Type B pancreatic cell (in vitro differentiated cells): ENCODE data around the gene PRRC2B. TPM values are rescaled to one million over a fixed set of nuclear protein-coding genes. Genes with fewer than 3 reads are reported as not detected.

Experiments used
- DNase-seq: peaks from one replicate; pipeline ENCODE4 v3.0.0; 2021; ENCODE audit warnings: mixed read lengths; ENCODE audit not compliant: unreplicated experiment; ENCODE audit errors: extremely low spot score
- H3K27ac Mint-ChIP-seq: 2 replicates; pipeline ENCODE4 v1.8.0; 2021; ENCODE audit warnings: mild to moderate bottlenecking, mixed read lengths
- H3K27me3 Mint-ChIP-seq: 2 replicates; pipeline ENCODE4 v1.8.0; 2021; ENCODE audit warnings: mixed read lengths
- H3K36me3 Mint-ChIP-seq: 2 replicates; pipeline ENCODE4 v1.8.0; 2021; ENCODE audit warnings: mixed read lengths
- H3K4me1 Mint-ChIP-seq: one replicate; pipeline ENCODE4 v1.8.0; 2021; ENCODE audit warnings: mixed read lengths; ENCODE audit not compliant: unreplicated experiment
- H3K4me3 Mint-ChIP-seq: 2 replicates; pipeline ENCODE4 v1.8.0; 2021; ENCODE audit warnings: mild to moderate bottlenecking, mixed read lengths
- H3K9me3 Mint-ChIP-seq: 2 replicates; pipeline ENCODE4 v1.8.0; 2021; ENCODE audit warnings: mixed read lengths
- total RNA-seq: library from RNA; stranded (reverse); gene quantifications from 2 replicates; pipeline ENCODE4 v1.2.1, GENCODE V29; 2021; ENCODE audit warnings: low replicate concordance
- TF ChIP-seq, protein P1 (sequence below): fragments of 200-600 bp; sonication (generic); conservative IDR thresholded peaks from 2 replicates; pipeline ENCODE4 v1.5.0; 2021; ENCODE audit warnings: antibody characterized with exemption, mild to moderate bottlenecking

PRRC2B gene
- total RNA-seq, 1 donor from 2014 or later, result 300 TPM

DNA sequence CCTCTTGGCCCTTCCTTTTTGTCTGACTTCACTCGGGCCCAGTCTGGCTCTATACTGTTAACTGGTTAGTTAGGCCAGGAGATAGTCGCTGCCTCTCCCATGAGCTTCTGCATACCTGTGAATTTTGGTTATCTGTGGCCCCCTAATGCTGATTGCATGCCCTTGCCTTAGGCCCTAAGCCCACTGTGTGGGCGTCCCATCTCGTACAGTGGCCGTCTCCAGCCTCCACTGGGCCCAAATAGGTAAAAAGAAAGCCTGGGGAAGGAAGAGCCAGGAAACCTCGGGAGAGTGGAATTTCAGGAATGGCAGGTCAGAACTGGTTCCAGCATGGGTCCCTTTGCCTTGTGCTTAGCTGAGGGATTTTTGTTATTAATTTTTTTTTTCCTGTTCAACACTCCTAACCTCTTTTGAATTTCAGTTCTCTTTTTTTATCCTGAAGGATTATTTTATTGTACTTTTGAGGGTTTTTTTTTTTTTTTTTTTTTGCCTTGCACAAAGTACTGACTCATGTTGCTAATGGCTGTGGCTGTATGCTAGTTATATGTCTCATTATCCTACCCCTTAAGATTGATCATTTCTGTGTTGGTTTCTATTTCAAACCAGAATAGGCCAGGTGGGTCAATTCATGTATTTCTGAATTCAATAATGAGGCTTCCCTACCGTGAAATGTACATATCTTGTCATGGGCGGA is 3.4 kb downstream of the PRRC2B start:
- no peak for DNase-seq
- peaks cover 55% of the 10 kb centered on the region for H3K4me1 Mint-ChIP-seq
- H3K27ac Mint-ChIP-seq, result peak overlapping the region; percentile 92
- H3K36me3 Mint-ChIP-seq, result peaks cover 4% of the 10 kb centered on the region
- peak overlapping the region; percentile 98 for H3K4me3 Mint-ChIP-seq
- TF ChIP-seq, protein P1, sequence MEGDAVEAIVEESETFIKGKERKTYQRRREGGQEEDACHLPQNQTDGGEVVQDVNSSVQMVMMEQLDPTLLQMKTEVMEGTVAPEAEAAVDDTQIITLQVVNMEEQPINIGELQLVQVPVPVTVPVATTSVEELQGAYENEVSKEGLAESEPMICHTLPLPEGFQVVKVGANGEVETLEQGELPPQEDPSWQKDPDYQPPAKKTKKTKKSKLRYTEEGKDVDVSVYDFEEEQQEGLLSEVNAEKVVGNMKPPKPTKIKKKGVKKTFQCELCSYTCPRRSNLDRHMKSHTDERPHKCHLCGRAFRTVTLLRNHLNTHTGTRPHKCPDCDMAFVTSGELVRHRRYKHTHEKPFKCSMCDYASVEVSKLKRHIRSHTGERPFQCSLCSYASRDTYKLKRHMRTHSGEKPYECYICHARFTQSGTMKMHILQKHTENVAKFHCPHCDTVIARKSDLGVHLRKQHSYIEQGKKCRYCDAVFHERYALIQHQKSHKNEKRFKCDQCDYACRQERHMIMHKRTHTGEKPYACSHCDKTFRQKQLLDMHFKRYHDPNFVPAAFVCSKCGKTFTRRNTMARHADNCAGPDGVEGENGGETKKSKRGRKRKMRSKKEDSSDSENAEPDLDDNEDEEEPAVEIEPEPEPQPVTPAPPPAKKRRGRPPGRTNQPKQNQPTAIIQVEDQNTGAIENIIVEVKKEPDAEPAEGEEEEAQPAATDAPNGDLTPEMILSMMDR, result no peak
- H3K9me3 Mint-ChIP-seq, result no peaks in the 10 kb centered on the region
- no peaks in the 10 kb centered on the region for H3K27me3 Mint-ChIP-seq

DNA sequence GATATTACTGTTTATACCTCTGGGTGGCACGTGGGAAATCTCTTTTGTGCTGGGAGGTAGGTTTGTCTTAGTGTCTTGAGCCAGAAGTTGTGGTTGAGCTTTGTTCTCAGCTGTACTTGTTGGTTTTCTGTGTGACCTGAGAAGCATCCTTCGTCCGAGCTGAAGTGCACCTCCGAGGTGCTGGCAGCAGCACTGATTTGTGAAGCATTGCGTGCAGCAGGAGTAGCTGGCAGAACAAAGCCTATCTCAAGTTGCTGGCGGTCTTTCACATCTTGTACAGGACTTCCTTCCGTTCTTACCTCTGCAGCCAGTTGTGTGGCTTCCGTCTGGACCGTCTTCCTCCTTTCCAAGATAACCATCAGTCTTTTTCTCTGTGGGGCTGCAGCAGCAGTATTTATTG is 4.3 kb downstream of the PRRC2B start:
- DNase-seq, result no peak
- H3K27me3 Mint-ChIP-seq, result no peaks in the 10 kb centered on the region
- peaks cover 60% of the 10 kb centered on the region for H3K4me1 Mint-ChIP-seq
- peaks cover 4% of the 10 kb centered on the region for H3K36me3 Mint-ChIP-seq
- H3K27ac Mint-ChIP-seq, result peak overlapping the region; percentile 92
- no peaks in the 10 kb centered on the region for H3K9me3 Mint-ChIP-seq
- H3K4me3 Mint-ChIP-seq, result peak overlapping the region; percentile 98
- TF ChIP-seq, protein P1, result no peak

DNA sequence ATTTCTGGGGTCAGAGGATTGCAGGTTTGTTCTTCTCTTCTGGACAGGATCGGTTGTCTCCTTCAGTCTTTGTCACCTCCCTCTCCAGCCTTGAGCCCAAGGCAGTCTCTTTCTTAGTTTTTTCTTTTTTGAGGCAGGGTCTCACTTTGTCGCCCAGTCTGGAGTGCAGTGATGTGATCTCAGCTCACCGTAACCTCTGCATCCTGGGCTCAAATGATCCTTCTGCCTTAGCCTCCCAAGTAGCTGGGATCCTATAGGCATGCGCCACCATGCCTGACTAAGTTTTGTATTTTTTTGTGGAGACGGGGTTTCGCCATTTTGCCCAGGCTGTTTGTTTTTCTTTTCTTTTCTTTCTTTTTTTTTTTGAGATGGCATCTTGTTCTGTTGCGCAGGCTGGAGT is 6.1 kb downstream of the PRRC2B start:
- Mint-ChIP-seq H3K27me3 (no peaks in the 10 kb centered on the region), H3K9me3 (no peaks in the 10 kb centered on the region), H3K36me3 (peaks cover 4% of the 10 kb centered on the region), H3K27ac (peak overlapping the region; percentile 30), H3K4me1 (peaks cover 65% of the 10 kb centered on the region), H3K4me3 (no peak overlapping the region)
- TF ChIP-seq, protein P1, result no peak
- DNase-seq, result no peak

DNA sequence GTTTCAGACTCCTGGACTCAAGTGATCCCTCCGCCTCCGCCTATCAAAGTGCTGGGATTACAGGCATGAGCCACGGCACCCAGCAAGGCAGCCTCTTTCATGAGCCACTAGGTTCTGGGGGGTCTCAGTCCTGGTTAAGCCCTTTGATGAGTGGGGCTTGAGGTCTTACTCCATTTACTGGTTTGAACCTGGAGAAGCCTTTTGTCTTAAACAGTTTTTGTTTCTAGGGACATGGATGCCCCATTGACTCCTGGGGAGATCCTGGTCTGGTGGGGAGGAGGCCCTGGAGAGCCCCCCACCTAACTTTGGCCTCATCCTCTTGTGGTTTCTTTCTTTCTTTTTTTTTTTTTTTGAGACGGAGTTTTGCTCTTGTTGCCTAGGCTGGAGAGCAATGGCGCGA is 6.7 kb downstream of the PRRC2B start:
- H3K27ac Mint-ChIP-seq, result no peak overlapping the region

DNA sequence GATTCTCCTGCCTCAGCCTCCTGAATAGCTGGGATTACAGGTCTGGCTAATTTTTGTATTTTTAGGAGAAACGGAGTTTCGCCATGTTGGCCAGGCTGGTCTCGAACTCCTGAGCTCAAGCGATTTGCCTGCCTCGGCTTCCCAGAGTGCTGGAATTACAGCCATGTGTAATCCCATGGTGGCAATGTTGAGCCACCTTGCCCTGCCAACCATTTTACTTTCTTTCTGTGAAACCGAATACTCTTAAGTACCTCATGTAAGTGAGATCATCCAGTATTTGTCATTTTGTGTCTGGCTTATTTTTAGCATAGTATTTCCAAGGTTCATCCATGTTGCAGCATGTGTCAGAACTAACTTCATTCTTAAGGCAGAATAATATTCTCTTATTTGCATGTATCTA is 8.2 kb downstream of the PRRC2B start:
- Mint-ChIP-seq H3K27me3 (no peaks in the 10 kb centered on the region), H3K4me3 (peak overlapping the region; percentile 76), H3K36me3 (peaks cover 4% of the 10 kb centered on the region), H3K9me3 (no peaks in the 10 kb centered on the region), H3K27ac (peak overlapping the region; percentile 77), H3K4me1 (peaks cover 67% of the 10 kb centered on the region)
- no peak for DNase-seq
- TF ChIP-seq, protein P1, result no peak

More for the DNA sequence above, 6.7 kb downstream of the PRRC2B start:
- H3K27me3 Mint-ChIP-seq, result no peaks in the 10 kb centered on the region
- peaks cover 4% of the 10 kb centered on the region for H3K36me3 Mint-ChIP-seq
- H3K4me3 Mint-ChIP-seq, result no peak overlapping the region
- peaks cover 65% of the 10 kb centered on the region for H3K4me1 Mint-ChIP-seq
- DNase-seq, result no peak
- no peaks in the 10 kb centered on the region for H3K9me3 Mint-ChIP-seq
- TF ChIP-seq, protein P1, result no peak
